Measurements from ENCODE around the gene SPACA1. TPM values are rescaled to one million over a fixed set of nuclear protein-coding genes. Genes with fewer than 3 reads are reported as not detected.

Gene SPACA1
- total RNA-seq, 1 donor from 2014 or later = not detected

- no peak for TF ChIP-seq CTCF (conservative IDR thresholded peaks at IDR 0.05; ENCODE audit: low read depth, low read length)
- no peak for DNase-seq (ENCODE audit: low read depth)
- no peak overlapping the region for H3K4me3 ChIP-seq (ENCODE audit: low read depth, low read length)
These were observed 937 bp downstream of the SPACA1 start for GRCh38 chr6:88048578-88048977.

DNA sequence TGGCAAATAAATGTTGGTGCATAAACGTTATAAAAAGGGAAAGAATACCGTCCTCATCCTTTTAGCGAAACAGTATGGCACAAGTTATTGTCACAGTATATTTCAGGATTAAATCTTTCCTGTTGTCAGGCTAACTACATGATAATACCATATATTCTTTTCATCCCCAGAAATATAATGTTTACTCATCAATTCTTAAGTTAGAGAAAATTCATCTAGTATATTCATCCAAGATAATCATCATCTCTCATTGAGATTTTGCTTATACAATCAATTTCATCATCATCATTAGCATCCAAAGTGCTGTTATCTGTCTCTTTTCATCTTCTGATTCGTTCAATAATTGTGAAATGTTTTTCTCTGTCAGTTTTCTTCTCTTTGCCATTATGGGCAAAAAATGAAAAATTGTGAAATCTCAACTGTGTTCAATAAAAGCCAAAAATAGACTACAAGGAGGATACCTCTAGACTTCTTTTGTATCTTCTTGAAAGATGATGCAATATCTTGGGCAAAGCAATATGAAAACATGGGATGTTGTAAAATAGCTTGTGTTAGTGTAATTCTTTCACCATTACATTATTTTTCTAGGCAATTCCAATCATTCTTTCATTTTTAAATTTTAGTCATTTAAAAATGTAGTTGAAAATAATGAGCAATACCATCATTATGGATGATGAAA lies 2.6 kb downstream of the SPACA1 start:
- no peak overlapping the region for H3K4me3 ChIP-seq (ENCODE audit: low read depth, low read length)
- TF ChIP-seq CTCF (conservative IDR thresholded peaks at IDR 0.05; ENCODE audit: low read depth, low read length) = no peak
- no peak for DNase-seq (ENCODE audit: low read depth)

GRCh38 chr6:88059191-88059590 lies 11.6 kb downstream of the SPACA1 start:
- TF ChIP-seq CTCF (conservative IDR thresholded peaks at IDR 0.05; ENCODE audit: low read depth, low read length) = no peak
- DNase-seq (ENCODE audit: low read depth) = no peak
- no peak overlapping the region for H3K4me3 ChIP-seq (ENCODE audit: low read depth, low read length)

- DNase-seq (ENCODE audit: low read depth) = no peak
- no peak for TF ChIP-seq CTCF (conservative IDR thresholded peaks at IDR 0.05; ENCODE audit: low read depth, low read length)
- no peak overlapping the region for H3K4me3 ChIP-seq (ENCODE audit: low read depth, low read length)
These were observed 14.7 kb downstream of the SPACA1 start for GRCh38 chr6:88062376-88062775.

DNA sequence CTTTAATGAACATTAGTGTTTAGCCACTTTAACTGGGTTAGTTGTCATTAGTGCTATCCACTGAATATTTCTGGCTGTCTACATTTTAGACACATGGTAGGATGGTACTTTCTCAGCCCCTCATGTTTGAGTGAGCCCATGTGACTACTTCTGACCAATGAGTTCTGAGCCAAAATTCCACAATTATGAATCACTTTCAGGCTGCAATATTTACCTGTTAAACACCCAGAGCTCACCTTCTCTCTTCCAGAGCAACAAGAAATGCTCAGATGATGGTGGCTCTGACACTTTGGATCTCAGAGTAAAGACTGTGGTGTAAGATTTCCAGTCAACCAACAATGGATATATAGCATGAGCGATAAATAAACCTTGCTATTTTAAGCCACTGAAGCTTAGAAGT lies 24.8 kb downstream of the SPACA1 start:
- no peak for DNase-seq (ENCODE audit: low read depth)
- TF ChIP-seq CTCF (conservative IDR thresholded peaks at IDR 0.05; ENCODE audit: low read depth, low read length) = no peak
- no peak overlapping the region for H3K4me3 ChIP-seq (ENCODE audit: low read depth, low read length)

DNA sequence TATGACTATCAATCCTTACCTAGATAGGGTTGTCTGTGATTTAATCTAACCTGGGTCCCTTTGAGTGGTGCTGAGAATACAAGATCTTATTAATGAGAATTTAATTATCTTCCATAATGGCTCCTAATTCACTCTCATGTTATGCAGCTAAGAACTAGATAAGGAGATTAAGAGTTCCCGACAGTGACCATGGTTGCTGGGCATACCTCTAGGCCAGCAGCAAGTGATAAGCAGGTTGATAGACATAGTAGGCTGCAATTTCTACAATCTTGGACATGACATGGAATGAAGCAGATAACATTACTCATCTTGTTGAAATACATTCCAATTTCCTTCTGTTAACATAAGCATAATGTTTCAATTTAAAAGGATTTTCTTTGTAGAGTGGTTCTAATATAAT lies 27.1 kb downstream of the SPACA1 start:
- no peak for DNase-seq (ENCODE audit: low read depth)
- no peak overlapping the region for H3K4me3 ChIP-seq (ENCODE audit: low read depth, low read length)
- no peak for TF ChIP-seq CTCF (conservative IDR thresholded peaks at IDR 0.05; ENCODE audit: low read depth, low read length)

- DNase-seq (ENCODE audit: low read depth) = no peak
- TF ChIP-seq CTCF (conservative IDR thresholded peaks at IDR 0.05; ENCODE audit: low read depth, low read length) = no peak
- H3K4me3 ChIP-seq (ENCODE audit: low read depth, low read length) = no peak overlapping the region
These were observed 29.7 kb downstream of the SPACA1 start for GRCh38 chr6:88077305-88077704.
